ENCODE measurements around the gene ZNF407. TPM values are rescaled to one million over a fixed set of nuclear protein-coding genes. Genes with fewer than 3 reads are reported as not detected.
A peak's percentile ranks its signal among the peaks of the same experiment; 100 is the strongest.
"Not testable (repeated sequence)": the region's sequence is repeated elsewhere in the genome, so short reads cannot be mapped to it uniquely, and the experiment has no call there.

ZNF407 gene
- total RNA-seq, 1 donor from 2014 or later = 9.0 TPM

GRCh38 chr18:74965682-74966081 lies 368.0 kb downstream of the ZNF407 start:
- H4K20me1 ChIP-seq (ENCODE audit: low read depth) = no peaks in the 10 kb centered on the region
- H3K27ac Mint-ChIP-seq = no peak overlapping the region
- DNase-seq (ENCODE audit: low spot score) = no peak
- no peaks in the 10 kb centered on the region for H3K79me2 ChIP-seq (ENCODE audit: low read depth)
- no peak overlapping the region for H3K4me3 ChIP-seq
- TF ChIP-seq, protein P1, sequence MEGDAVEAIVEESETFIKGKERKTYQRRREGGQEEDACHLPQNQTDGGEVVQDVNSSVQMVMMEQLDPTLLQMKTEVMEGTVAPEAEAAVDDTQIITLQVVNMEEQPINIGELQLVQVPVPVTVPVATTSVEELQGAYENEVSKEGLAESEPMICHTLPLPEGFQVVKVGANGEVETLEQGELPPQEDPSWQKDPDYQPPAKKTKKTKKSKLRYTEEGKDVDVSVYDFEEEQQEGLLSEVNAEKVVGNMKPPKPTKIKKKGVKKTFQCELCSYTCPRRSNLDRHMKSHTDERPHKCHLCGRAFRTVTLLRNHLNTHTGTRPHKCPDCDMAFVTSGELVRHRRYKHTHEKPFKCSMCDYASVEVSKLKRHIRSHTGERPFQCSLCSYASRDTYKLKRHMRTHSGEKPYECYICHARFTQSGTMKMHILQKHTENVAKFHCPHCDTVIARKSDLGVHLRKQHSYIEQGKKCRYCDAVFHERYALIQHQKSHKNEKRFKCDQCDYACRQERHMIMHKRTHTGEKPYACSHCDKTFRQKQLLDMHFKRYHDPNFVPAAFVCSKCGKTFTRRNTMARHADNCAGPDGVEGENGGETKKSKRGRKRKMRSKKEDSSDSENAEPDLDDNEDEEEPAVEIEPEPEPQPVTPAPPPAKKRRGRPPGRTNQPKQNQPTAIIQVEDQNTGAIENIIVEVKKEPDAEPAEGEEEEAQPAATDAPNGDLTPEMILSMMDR (IDR thresholded peaks at IDR 0.05) = no peak
- no peak for TF ChIP-seq EZH2phosphoT487 (IDR thresholded peaks at IDR 0.05)
- no peak for TF ChIP-seq EZH2 (IDR thresholded peaks at IDR 0.05)
- no peaks in the 10 kb centered on the region for H3F3A ChIP-seq (ENCODE audit: low read depth)
- no peaks in the 10 kb centered on the region for H3K9me3 ChIP-seq (ENCODE audit: low read depth)
- H3K36me3 ChIP-seq = no peaks in the 10 kb centered on the region
- no peaks in the 10 kb centered on the region for H3K27me3 ChIP-seq
- H2AFZ ChIP-seq (replicated peaks) = no peak overlapping the region
- H3K27me3 Mint-ChIP-seq (ENCODE audit: insufficient read depth, low read depth) = no peaks in the 10 kb centered on the region
- peaks cover 8% of the 10 kb centered on the region for H3K4me1 ChIP-seq
- H3K27ac ChIP-seq = no peak overlapping the region
- H3K4me3 Mint-ChIP-seq = no peak overlapping the region
- H3K9me3 Mint-ChIP-seq = peaks cover 5% of the 10 kb centered on the region
- no peaks in the 10 kb centered on the region for H3K36me3 Mint-ChIP-seq
- H3K4me1 Mint-ChIP-seq = peaks cover 6% of the 10 kb centered on the region
- no peak overlapping the region for H3K9ac ChIP-seq
- no peak overlapping the region for H3K4me2 ChIP-seq

GRCh38 chr18:74967438-74967837 lies 369.8 kb downstream of the ZNF407 start:
- Histone ChIP-seq H3K36me3 (no peaks in the 10 kb centered on the region), H3K4me1 (peaks cover 8% of the 10 kb centered on the region), H3K27ac (no peak overlapping the region), H4K20me1 (ENCODE audit: low read depth) (no peaks in the 10 kb centered on the region), H3K79me2 (ENCODE audit: low read depth) (no peaks in the 10 kb centered on the region), H3K9ac (no peak overlapping the region), H3K4me2 (no peak overlapping the region), H3K9me3 (ENCODE audit: low read depth) (no peaks in the 10 kb centered on the region), H3K4me3 (no peak overlapping the region), H3F3A (ENCODE audit: low read depth) (no peaks in the 10 kb centered on the region), H2AFZ (replicated peaks) (no peak overlapping the region), H3K27me3 (no peaks in the 10 kb centered on the region)
- H3K9me3 Mint-ChIP-seq = peaks cover 5% of the 10 kb centered on the region
- no peak overlapping the region for H3K27ac Mint-ChIP-seq
- no peak for DNase-seq (ENCODE audit: low spot score)
- no peak overlapping the region for H3K4me3 Mint-ChIP-seq
- H3K36me3 Mint-ChIP-seq = no peaks in the 10 kb centered on the region
- peaks cover 6% of the 10 kb centered on the region for H3K4me1 Mint-ChIP-seq
- H3K27me3 Mint-ChIP-seq (ENCODE audit: insufficient read depth, low read depth) = no peaks in the 10 kb centered on the region
- TF ChIP-seq, protein P1 (IDR thresholded peaks at IDR 0.05) = no peak
- no peak for TF ChIP-seq EZH2phosphoT487 (IDR thresholded peaks at IDR 0.05)

DNA sequence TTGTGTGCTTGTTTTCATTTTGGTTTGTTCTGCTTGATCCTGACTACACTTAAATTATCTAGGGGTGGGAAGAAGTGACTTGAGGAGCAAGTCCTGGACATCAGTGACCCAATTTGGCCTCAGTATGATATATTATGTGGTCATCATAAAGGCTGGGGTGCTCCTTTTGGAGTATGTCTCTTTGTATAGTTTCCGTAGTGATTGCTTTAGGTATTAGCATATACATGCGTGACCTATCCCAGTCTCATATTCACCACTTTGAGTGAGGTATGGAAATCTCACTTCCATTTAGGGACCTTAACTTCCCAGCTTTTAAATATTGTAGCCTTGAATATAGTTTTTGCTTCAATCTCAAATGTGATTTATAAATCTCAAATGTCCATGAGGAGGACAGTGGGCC lies 370.3 kb downstream of the ZNF407 start:
- Mint-ChIP-seq H3K4me3 (no peak overlapping the region), H3K9me3 (peaks cover 5% of the 10 kb centered on the region), H3K27me3 (ENCODE audit: insufficient read depth, low read depth) (no peaks in the 10 kb centered on the region), H3K27ac (peak overlapping the region; percentile 23), H3K4me1 (peaks cover 6% of the 10 kb centered on the region), H3K36me3 (no peaks in the 10 kb centered on the region)
- no peaks in the 10 kb centered on the region for H4K20me1 ChIP-seq (ENCODE audit: low read depth)
- no peak for DNase-seq (ENCODE audit: low spot score)
- H3K27me3 ChIP-seq = no peaks in the 10 kb centered on the region
- no peak overlapping the region for H3K4me2 ChIP-seq
- H3K36me3 ChIP-seq = no peaks in the 10 kb centered on the region
- no peak for TF ChIP-seq EZH2 (IDR thresholded peaks at IDR 0.05)
- TF ChIP-seq EZH2phosphoT487 (IDR thresholded peaks at IDR 0.05) = no peak
- TF ChIP-seq, protein P1 (IDR thresholded peaks at IDR 0.05) = no peak
- no peaks in the 10 kb centered on the region for H3F3A ChIP-seq (ENCODE audit: low read depth)
- H3K9ac ChIP-seq = no peak overlapping the region
- no peak overlapping the region for H2AFZ ChIP-seq (replicated peaks)
- H3K4me3 ChIP-seq = no peak overlapping the region
- H3K79me2 ChIP-seq (ENCODE audit: low read depth) = no peaks in the 10 kb centered on the region
- peaks cover 8% of the 10 kb centered on the region for H3K4me1 ChIP-seq
- no peaks in the 10 kb centered on the region for H3K9me3 ChIP-seq (ENCODE audit: low read depth)
- H3K27ac ChIP-seq = no peak overlapping the region

DNA sequence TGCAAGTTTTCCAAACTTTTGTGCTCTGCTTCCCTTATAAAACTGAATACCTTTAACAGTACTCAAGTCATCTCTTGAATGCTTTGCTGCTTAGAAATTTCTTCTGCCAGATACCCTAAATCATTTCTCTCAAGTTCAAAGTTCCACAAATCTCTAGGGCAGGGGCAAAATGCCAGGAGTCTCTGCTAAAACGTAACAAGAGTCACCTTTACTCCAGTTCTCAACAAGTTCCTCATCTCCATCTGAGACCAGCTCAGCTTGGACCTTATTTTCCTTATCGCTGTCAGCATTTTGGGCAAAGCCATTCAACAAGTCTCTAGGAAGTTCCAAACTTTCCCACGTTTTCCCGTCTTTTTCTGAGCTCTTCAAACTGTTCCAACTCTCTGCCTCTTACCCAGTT lies 373.7 kb downstream of the ZNF407 start:
- H3K9ac ChIP-seq; H3K4me1 ChIP-seq; H3K4me3 Mint-ChIP-seq; H3K27ac ChIP-seq; H3K9me3 Mint-ChIP-seq; H3K27ac Mint-ChIP-seq; H4K20me1 ChIP-seq (ENCODE audit: low read depth); H3K4me3 ChIP-seq; H3K4me1 Mint-ChIP-seq; H2AFZ ChIP-seq (replicated peaks); H3F3A ChIP-seq (ENCODE audit: low read depth); DNase-seq (ENCODE audit: low spot score); H3K27me3 Mint-ChIP-seq (ENCODE audit: insufficient read depth, low read depth); H3K36me3 ChIP-seq; H3K4me2 ChIP-seq; H3K79me2 ChIP-seq (ENCODE audit: low read depth); H3K36me3 Mint-ChIP-seq; H3K27me3 ChIP-seq; H3K9me3 ChIP-seq (ENCODE audit: low read depth): not testable (repeated sequence)

- not testable (repeated sequence) for H2AFZ ChIP-seq (replicated peaks); H3K4me3 Mint-ChIP-seq; H3F3A ChIP-seq (ENCODE audit: low read depth); H4K20me1 ChIP-seq (ENCODE audit: low read depth); H3K9ac ChIP-seq; DNase-seq (ENCODE audit: low spot score); H3K4me2 ChIP-seq; H3K27ac Mint-ChIP-seq; H3K9me3 ChIP-seq (ENCODE audit: low read depth); H3K4me1 Mint-ChIP-seq; H3K79me2 ChIP-seq (ENCODE audit: low read depth); H3K4me1 ChIP-seq; H3K27ac ChIP-seq; H3K27me3 ChIP-seq; H3K27me3 Mint-ChIP-seq (ENCODE audit: insufficient read depth, low read depth); H3K4me3 ChIP-seq; H3K9me3 Mint-ChIP-seq; H3K36me3 Mint-ChIP-seq; H3K36me3 ChIP-seq
Observed at GRCh38 chr18:74971776-74972175, 374.1 kb downstream of the ZNF407 start.

All from neural progenitor cell (in vitro differentiated cells).